H9 (cell line): ENCODE data around the gene SLC17A9. TPM values are rescaled to one million over a fixed set of nuclear protein-coding genes. Genes with fewer than 3 reads are reported as not detected.
A peak's percentile ranks its signal among the peaks of the same experiment; 100 is the strongest.

Source experiments
- DNase-seq: peaks from one replicate; pipeline ENCODE4 v3.0.0-alpha.2; 2017
- H2AFZ ChIP-seq: one replicate; pipeline ENCODE4 v1.6.1; 2013; ENCODE audit warnings: mild to moderate bottlenecking, low read length, control low read depth, moderate library complexity
- H2AK5ac ChIP-seq: 2 replicates; pipeline ENCODE4 v1.6.1; 2013; ENCODE audit warnings: low read length, control low read depth, mixed read lengths; ENCODE audit not compliant: insufficient read length
- H2BK120ac ChIP-seq: one replicate; pipeline ENCODE4 v1.6.1; 2013; ENCODE audit warnings: low read depth, mild to moderate bottlenecking, low read length, control low read depth, inconsistent platforms; ENCODE audit not compliant: poor library complexity, severe bottlenecking
- H2BK12ac ChIP-seq: 2 replicates; pipeline ENCODE4 v1.6.1; 2013; ENCODE audit warnings: low read length, control low read depth, mixed read lengths, low read depth; ENCODE audit not compliant: insufficient read length
- H2BK15ac ChIP-seq: 2 replicates; pipeline ENCODE4 v1.6.1; 2013; ENCODE audit warnings: low read depth, low read length, control low read depth
- H2BK20ac ChIP-seq: one replicate; pipeline ENCODE4 v1.6.1; 2013; ENCODE audit warnings: low read depth, mild to moderate bottlenecking, low read length, control low read depth, inconsistent platforms; ENCODE audit not compliant: poor library complexity, severe bottlenecking
- H2BK5ac ChIP-seq: 2 replicates; pipeline ENCODE4 v1.6.1; 2013; ENCODE audit warnings: low read length, control low read depth, mixed read lengths; ENCODE audit not compliant: insufficient read length
- H3K14ac ChIP-seq: 2 replicates; pipeline ENCODE4 v1.6.1; 2013; ENCODE audit warnings: low read length, control low read depth; ENCODE audit not compliant: insufficient read depth
- H3K18ac ChIP-seq: 2 replicates; pipeline ENCODE4 v1.6.1; 2013; ENCODE audit warnings: low read depth, mild to moderate bottlenecking, mixed read lengths, low read length, control low read depth; ENCODE audit not compliant: insufficient read length
- H3K23ac ChIP-seq: 2 replicates; pipeline ENCODE4 v1.6.1; 2013; ENCODE audit warnings: low read length, control low read depth, mixed read lengths, low read depth; ENCODE audit not compliant: insufficient read length
- H3K23me2 ChIP-seq: 2 replicates; pipeline ENCODE4 v1.6.1; 2013; ENCODE audit warnings: low read depth, mild to moderate bottlenecking, mixed read lengths, low read length, control low read depth; ENCODE audit not compliant: insufficient read length, poor library complexity, severe bottlenecking
- H3K27ac ChIP-seq: 2 replicates; pipeline ENCODE4 v1.5.1; 2013; ENCODE audit warnings: low read length, control low read depth, mixed read lengths, low read depth; ENCODE audit not compliant: insufficient read length
- H3K27me3 ChIP-seq: 2 replicates; pipeline ENCODE4 v1.6.1; 2013; ENCODE audit warnings: low read length, control low read depth, inconsistent platforms; ENCODE audit not compliant: insufficient read depth
- H3K4ac ChIP-seq: 2 replicates; pipeline ENCODE4 v1.6.1; 2013; ENCODE audit warnings: low read depth, mild to moderate bottlenecking, control low read depth, inconsistent platforms, low read length, moderate library complexity
- H3K4me1 ChIP-seq: 2 replicates; pipeline ENCODE4 v1.6.1; 2013; ENCODE audit warnings: low read length, control low read depth, inconsistent platforms; ENCODE audit not compliant: insufficient read depth
- H3K4me2 ChIP-seq: 2 replicates; pipeline ENCODE4 v1.6.1; 2013; ENCODE audit warnings: low read length, control low read depth, mixed read lengths; ENCODE audit not compliant: insufficient read length, insufficient read depth
- H3K56ac ChIP-seq: 2 replicates; pipeline ENCODE4 v1.6.1; 2013; ENCODE audit warnings: low read depth, mild to moderate bottlenecking, mixed read lengths, low read length, control low read depth; ENCODE audit not compliant: insufficient read length
- H3K79me1 ChIP-seq: 2 replicates; pipeline ENCODE4 v1.6.1; 2013; ENCODE audit warnings: low read depth, mild to moderate bottlenecking, moderate library complexity, low read length, control low read depth, inconsistent platforms; ENCODE audit not compliant: insufficient read depth, poor library complexity, severe bottlenecking
- H3K79me2 ChIP-seq: 2 replicates; pipeline ENCODE4 v1.6.1; 2013; ENCODE audit warnings: low read length, control low read depth, inconsistent platforms; ENCODE audit not compliant: insufficient read depth
- H3K9ac ChIP-seq: 2 replicates; pipeline ENCODE4 v1.6.1; 2013; ENCODE audit warnings: low read length, control low read depth, mixed read lengths; ENCODE audit not compliant: insufficient read length; ENCODE audit errors: extremely low read depth
- H3K9me3 ChIP-seq: one replicate; pipeline ENCODE4 v1.6.1; 2013; ENCODE audit warnings: low read depth, low read length, inconsistent platforms; ENCODE audit not compliant: control insufficient read depth
- H3T11ph ChIP-seq: one replicate; pipeline ENCODE4 v1.6.1; 2013; ENCODE audit warnings: mild to moderate bottlenecking, low read length, control low read depth, inconsistent platforms
- H4K20me1 ChIP-seq: one replicate; pipeline ENCODE4 v1.6.1; 2013; ENCODE audit not compliant: control insufficient read depth, insufficient read length, insufficient read depth
- H4K5ac ChIP-seq: 2 replicates; pipeline ENCODE4 v1.6.1; 2013; ENCODE audit warnings: low read depth, mild to moderate bottlenecking, mixed read lengths, low read length, control low read depth; ENCODE audit not compliant: insufficient read length
- H4K8ac ChIP-seq: replicated peaks from 2 replicates; pipeline ENCODE4 v1.6.1; 2013; ENCODE audit warnings: low read length, control low read depth, mixed read lengths, low read depth; ENCODE audit not compliant: insufficient read length
- H4K91ac ChIP-seq: 2 replicates; pipeline ENCODE4 v1.6.1; 2013; ENCODE audit warnings: low read depth, mild to moderate bottlenecking, moderate library complexity, mixed read lengths, low read length, control low read depth; ENCODE audit not compliant: insufficient read length
- H3K27ac Mint-ChIP-seq, 3 experiments: 2 replicates in 2 of 3; 3 replicates in 1 of 3; pipeline ENCODE4 v1.8.0; 2020 to 2021; ENCODE audit warnings: mixed read lengths in 3 of 3, mild to moderate bottlenecking in 1 of 3, moderate library complexity in 1 of 3
- H3K27me3 Mint-ChIP-seq: 2 replicates; pipeline ENCODE4 v1.8.0; 2021; ENCODE audit warnings: low read depth, mild to moderate bottlenecking, moderate library complexity, mixed read lengths
- H3K36me3 Mint-ChIP-seq, 3 experiments: 2 replicates in 2 of 3; 3 replicates in 1 of 3; pipeline ENCODE4 v1.8.0; 2020 to 2021; ENCODE audit warnings: low read depth in 3 of 3, mixed read lengths in 3 of 3; ENCODE audit not compliant: insufficient read depth in 1 of 3
- H3K4me1 Mint-ChIP-seq, 2 experiments: 2 replicates each; pipeline ENCODE4 v1.8.0; 2020; ENCODE audit warnings: mixed read lengths in 2 of 2
- H3K4me3 Mint-ChIP-seq, 2 experiments: 2 replicates in 1 of 2; 3 replicates in 1 of 2; pipeline ENCODE4 v1.8.0; 2020 to 2021; ENCODE audit warnings: mild to moderate bottlenecking in 2 of 2, mixed read lengths in 2 of 2, moderate library complexity in 1 of 2
- H3K9me3 Mint-ChIP-seq, 2 experiments: 2 replicates in 1 of 2; 3 replicates in 1 of 2; pipeline ENCODE4 v1.8.0; 2020; ENCODE audit warnings: mild to moderate bottlenecking in 2 of 2, mixed read lengths in 2 of 2, moderate library complexity in 1 of 2
- WGBS: extraction: QIAGEN DNeasy Blood & Tissue Kit; methylation state at CpG from one replicate; pipeline ENCODE4 v1.1.7; 2013; ENCODE audit warnings: missing lambda C conversion rate, low lambda C conversion rate, mixed read lengths; ENCODE audit not compliant: insufficient read length; ENCODE audit errors: extremely low coverage; 5-methylcytosine and 5-hydroxymethylcytosine counted together
- total RNA-seq: library from RNA; stranded (reverse); gene quantifications from 2 replicates; pipeline ENCODE4 v1.2.1, GENCODE V29; 2021
- TF ChIP-seq, protein P1 (sequence below): fragments of 200-600 bp; sonication (generic); conservative IDR thresholded peaks from 3 replicates; pipeline ENCODE4 v1.8.0; 2021; ENCODE audit warnings: antibody characterized with exemption, mild to moderate bottlenecking

The SLC17A9 gene
- total RNA-seq, 1 experiment from 2014 or later: 20.9 TPM

DNA sequence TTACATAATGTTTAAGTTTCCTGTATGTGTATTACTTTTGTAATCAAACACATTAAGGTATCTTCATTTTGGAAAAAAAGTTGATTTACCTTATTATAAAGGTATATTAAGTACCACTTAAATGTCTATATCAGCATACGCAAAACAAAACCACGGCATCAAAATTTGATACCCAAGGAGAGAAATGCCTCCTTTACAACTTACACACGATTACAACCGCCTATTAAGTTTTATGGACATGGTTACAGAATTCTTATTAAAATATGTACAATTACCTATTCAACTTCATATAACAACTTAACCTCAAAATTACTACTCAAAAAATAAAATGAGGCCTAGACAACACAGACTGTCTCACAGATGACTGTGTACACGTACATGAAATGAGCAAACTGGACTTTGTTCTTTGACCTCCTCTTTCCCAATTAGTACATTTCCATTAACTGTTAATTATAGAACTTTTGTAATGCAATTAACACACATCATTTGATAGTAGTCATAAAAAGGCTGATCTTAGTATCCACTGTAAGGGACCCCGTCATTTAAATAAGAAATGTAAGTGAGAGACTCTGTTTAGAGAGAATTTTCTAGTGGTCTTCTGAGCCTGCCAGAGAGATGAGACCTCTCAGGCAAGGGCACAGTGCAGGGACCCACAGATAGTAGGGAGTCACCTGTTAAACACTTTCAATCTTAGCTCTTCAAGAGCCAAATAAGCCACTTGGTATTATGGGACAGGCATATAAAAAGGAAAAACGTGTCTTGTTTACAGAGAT lies 28.7 kb upstream of the SLC17A9 start:
- peaks cover 0 to 4% (median 2%) of the 10 kb centered on the region in 3 experiments; a peak in 4 of 7 replicates for H3K36me3 Mint-ChIP-seq
- Histone ChIP-seq H4K5ac (no peak overlapping the region), H2BK12ac (no peak overlapping the region), H3K23me2 (peaks cover 35% of the 10 kb centered on the region), H2BK120ac (no peak overlapping the region), H3K23ac (no peak overlapping the region), H3K56ac (no peak overlapping the region), H3K27ac (no peak overlapping the region), H4K91ac (no peak overlapping the region), H3K9me3 (no peaks in the 10 kb centered on the region), H3T11ph (no peak overlapping the region), H3K9ac (peak overlapping the region; percentile 94), H3K14ac (no peak overlapping the region), H3K27me3 (no peaks in the 10 kb centered on the region), H4K8ac (no peak overlapping the region), H3K79me2 (peaks cover 76% of the 10 kb centered on the region), H3K18ac (no peak overlapping the region), H3K4ac (no peak overlapping the region), H2BK5ac (no peak overlapping the region), H2BK20ac (no peak overlapping the region), H3K4me1 (peaks cover 21% of the 10 kb centered on the region), H3K4me2 (peak overlapping the region; percentile 100), H2AFZ (no peak overlapping the region), H2BK15ac (no peak overlapping the region), H3K79me1 (no peaks in the 10 kb centered on the region), H2AK5ac (no peak overlapping the region), H4K20me1 (peaks cover 12% of the 10 kb centered on the region)
- no peaks in the 10 kb centered on the region for H3K27me3 Mint-ChIP-seq
- no peaks in the 10 kb centered on the region for H3K9me3 Mint-ChIP-seq
- no CpG with 5 or more reads among the region's 7 CpGs for WGBS
- peak overlapping the region; percentile 31 to 77 (median 42); a peak in 5 of 7 replicates for H3K27ac Mint-ChIP-seq
- TF ChIP-seq, protein P1, sequence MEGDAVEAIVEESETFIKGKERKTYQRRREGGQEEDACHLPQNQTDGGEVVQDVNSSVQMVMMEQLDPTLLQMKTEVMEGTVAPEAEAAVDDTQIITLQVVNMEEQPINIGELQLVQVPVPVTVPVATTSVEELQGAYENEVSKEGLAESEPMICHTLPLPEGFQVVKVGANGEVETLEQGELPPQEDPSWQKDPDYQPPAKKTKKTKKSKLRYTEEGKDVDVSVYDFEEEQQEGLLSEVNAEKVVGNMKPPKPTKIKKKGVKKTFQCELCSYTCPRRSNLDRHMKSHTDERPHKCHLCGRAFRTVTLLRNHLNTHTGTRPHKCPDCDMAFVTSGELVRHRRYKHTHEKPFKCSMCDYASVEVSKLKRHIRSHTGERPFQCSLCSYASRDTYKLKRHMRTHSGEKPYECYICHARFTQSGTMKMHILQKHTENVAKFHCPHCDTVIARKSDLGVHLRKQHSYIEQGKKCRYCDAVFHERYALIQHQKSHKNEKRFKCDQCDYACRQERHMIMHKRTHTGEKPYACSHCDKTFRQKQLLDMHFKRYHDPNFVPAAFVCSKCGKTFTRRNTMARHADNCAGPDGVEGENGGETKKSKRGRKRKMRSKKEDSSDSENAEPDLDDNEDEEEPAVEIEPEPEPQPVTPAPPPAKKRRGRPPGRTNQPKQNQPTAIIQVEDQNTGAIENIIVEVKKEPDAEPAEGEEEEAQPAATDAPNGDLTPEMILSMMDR: no peak
- H3K4me3 Mint-ChIP-seq: peak overlapping the region; percentile 92 to 97
- H3K4me1 Mint-ChIP-seq: peaks cover 62 to 65% of the 10 kb centered on the region in 2 experiments
- no peak for DNase-seq
